ENCODE measurements around the gene EIF4G3.
"Not testable (repeated sequence)": the region's sequence is repeated elsewhere in the genome, so short reads cannot be mapped to it uniquely, and the experiment has no call there.

Gene EIF4G3

GRCh38 chr1:21065851-21066250 lies 110.8 kb downstream of the EIF4G3 start:
- DNase-seq (ENCODE audit: low read depth), result no peak

GRCh38 chr1:21064057-21064456 lies 112.6 kb downstream of the EIF4G3 start:
- DNase-seq (ENCODE audit: low read depth), result no peak

DNA sequence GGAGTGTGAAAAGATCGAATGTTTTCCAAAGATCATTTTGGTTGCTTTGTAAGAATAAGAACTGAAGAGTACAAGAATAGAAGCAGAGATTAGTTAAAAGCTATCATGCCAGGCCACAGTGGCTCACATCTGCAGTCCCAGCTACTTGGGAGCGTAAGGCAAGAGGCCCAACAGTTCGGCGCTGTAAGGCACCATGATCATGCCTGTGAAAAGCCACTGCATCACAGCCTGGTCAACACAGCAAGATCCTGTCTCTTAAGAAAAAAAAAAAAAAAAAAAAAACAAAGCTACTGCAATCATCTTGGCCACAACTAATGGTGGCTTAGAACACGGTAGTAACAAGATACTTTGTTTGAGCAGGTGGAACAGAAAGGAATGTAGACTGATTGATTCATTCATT lies 116.2 kb downstream of the EIF4G3 start:
- DNase-seq (ENCODE audit: low read depth), result no peak

DNA sequence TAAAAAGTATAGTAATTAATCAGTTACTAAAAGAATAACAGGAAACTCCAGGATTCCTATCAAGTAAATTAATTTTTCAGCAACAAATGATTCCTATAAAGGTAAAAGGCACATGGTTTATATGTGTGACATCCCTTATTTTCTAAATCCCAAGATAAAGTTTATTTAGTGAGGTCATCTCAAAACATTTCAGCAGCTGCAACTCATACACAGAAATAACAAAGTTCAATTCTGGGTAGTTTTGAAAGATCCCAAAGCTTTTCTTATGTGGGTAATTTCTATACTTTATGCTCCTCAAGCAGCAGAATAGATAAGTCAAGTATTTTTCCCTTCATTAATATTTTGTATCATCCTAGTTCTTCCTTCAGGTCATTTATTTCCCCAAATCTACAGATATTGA lies 117.7 kb downstream of the EIF4G3 start:
- DNase-seq (ENCODE audit: low read depth), result no peak

DNA sequence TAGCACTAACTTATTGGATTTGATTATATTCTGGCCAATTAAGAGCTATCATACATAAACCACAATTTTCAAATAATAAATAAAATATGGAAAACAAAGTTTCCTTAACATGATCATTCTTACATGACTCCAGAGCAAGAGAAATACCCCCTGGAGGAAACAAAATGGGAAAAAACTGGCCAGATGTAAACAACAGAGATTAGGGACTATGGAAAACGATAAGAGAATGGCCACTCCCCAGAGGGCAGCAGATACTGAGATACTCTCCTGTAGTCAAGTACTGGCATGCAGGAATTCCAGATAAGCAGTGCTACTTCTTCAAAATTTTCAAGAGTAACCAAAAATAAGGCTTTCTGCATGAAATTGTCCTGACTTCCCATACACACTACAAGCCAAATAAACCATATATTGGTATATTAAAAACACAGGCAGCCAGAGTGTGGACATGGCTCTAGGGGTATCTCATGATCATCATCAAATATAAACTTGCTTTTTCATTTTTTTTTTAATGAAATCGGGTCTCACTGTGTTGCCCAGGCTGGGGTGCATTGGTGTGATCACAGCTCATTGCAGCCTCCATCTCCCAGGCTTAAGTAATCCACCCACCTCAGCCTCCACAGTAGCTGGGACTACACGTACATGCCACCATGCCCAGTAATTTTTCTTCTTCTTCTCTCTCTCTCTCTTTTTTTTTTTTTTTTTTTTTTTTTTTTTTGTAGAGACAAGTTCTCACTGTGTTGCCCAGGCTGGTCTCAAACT lies 118.5 kb downstream of the EIF4G3 start:
- no peak for DNase-seq (ENCODE audit: low read depth)

- DNase-seq (ENCODE audit: low read depth), result not testable (repeated sequence)
Measured at GRCh38 chr1:21053189-21053928, 123.3 kb downstream of the EIF4G3 start.

DNA sequence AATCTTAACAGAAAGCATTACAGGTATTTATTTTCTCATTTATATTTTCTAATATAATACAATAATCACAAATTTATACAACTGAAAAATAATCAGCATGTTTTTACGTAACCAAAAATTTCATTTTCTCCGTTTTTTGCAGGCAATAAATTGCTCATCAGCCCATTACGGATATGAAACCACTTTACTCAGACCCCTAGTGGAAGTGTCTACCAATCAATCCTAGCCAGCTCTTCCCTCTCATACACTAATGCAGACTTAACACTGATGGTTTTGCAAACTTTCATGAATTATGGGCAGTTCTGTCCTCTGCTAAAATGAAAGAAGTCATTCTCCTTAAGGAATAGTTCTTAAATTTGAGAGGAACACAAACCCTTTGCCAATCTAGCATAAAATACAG lies 124.7 kb downstream of the EIF4G3 start:
- DNase-seq (ENCODE audit: low read depth), result no peak

DNA sequence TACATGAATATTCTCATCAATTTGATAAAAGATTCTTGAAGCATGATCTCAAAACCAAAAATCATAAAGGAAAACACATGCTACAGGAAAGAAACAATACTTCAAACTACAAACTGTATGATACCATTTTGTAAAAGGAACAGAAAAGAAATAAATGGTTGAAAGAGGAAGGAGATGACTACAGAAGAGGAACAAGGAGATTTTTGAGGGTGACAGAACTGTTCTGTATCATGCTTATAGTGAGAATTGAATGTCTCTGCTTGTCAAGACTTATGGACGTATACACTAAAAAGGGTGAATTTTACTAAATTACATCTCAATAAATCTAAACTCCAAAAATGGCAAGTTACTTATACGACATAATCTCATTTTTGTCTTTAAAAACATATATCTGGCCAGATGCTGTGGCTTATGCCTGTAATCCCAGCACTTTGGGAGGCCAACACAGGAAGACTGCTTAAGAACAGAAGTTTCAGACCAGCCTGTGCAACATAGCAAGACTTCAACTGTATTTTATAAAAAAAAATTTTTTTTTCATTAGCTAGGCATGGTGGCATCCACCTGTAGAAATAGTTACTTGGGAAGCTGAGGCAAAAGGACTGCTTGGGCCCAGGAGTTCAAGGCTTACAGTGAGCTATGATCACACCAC lies 125.4 kb downstream of the EIF4G3 start:
- DNase-seq (ENCODE audit: low read depth), result no peak

DNA sequence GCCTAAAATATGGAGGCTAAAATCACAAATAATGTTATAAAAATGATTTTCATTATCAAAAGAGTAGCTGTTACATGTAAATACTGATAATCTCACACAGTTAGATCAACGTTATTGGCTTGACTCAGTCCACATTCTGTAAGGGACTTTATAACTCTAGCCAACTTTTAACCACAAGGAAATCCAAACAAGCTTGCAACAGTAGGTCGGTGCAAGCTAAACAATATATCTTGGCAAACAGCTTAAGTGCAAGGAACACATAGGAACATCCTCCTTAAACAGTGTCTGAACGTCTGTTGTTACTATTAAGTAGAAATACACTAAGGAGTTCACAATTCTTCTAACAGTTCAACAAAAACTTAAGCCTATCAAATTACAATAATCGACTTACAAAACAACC lies 126.7 kb downstream of the EIF4G3 start:
- no peak for DNase-seq (ENCODE audit: low read depth)

DNA sequence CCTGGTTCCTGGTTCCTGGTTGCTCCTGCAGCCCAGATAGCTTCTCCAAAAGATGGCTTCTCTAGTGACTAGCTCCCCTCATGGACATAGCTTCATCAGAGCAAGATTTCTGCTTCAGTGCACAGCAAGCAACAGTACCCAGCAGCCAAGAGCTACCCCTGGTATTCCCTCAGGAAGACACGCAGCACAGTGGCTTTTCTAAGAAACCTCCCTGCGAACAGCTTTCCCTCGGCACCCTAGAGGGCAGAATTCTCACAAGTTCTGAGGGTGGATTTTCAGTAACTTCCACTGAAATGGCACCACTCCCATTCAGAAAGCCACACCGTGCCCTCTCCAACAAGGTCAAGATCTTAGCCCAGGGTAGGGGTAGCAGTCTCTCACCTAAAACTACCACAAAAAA lies 128.2 kb downstream of the EIF4G3 start:
- DNase-seq (ENCODE audit: low read depth), result no peak

GRCh38 chr1:21046132-21046531 lies 130.6 kb downstream of the EIF4G3 start:
- no peak for DNase-seq (ENCODE audit: low read depth)

DNA sequence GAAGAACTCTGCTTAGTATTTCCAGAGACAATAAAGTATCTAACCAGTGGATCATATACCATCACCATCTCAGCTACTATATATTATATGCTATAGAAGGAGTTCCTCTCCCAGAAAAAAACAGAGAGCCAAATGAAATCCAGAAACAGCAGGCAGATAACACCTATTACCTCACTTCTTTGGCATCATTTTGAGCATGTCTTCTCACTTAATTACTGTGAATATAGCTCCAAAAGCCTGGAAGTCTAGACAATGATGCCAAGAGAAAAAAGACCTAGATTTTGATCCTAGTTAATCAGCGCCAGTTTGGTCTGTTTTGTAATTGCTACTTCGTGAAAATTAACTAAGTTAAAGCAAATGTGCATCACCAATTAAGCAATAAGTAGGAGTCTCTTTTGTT lies 131.3 kb downstream of the EIF4G3 start:
- no peak for DNase-seq (ENCODE audit: low read depth)

DNA sequence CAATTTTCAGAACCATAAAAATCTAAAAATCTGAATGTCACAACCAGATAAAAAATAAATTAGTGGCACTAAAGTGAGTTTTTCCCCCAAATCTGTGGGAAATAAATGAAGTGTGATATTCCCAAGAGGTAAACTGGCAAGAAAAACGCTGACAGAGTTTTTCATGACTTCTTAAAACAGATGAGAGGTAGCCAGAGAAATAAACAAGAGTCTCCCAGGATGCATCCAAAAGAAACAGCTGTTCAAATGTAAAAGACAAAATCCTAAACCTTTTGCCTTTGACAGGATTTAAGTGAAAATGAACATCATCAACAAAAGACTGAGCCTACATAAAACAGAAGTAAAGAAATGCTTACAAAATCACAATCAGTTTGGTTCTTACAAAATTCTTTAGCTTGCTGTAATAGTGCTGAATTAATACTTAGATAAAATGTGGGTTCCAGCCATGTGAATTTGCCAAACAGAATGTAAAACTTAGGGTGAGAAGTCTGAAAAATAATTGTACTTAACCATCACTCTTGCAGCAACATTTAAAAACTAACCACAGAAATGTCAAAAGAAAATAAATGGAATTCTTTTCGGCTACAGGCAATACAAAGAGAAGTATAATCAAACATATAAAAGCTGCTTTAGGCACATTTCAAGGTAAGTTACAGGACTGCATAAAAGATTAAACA lies 133.6 kb downstream of the EIF4G3 start:
- peak; percentile 34 for DNase-seq (ENCODE audit: low read depth)

DNA sequence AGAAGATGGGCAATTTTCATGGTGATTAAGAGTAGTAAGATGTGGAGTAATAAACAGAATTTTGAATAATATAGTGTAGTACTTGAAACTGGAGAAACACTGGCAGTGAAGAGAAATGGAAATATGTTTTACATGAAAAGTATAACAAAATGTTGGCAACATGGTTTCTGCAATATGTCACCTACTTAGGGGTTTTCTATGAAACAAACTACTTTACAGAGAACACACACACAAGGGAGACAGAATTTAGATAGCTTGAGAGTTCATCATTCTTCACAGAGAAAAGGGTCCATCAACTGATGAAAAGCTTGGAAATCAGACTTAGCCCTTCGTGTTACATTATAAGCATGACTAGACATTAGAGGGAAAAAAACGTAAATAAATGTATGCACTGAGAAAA lies 135.2 kb downstream of the EIF4G3 start:
- DNase-seq (ENCODE audit: low read depth), result no peak

DNA sequence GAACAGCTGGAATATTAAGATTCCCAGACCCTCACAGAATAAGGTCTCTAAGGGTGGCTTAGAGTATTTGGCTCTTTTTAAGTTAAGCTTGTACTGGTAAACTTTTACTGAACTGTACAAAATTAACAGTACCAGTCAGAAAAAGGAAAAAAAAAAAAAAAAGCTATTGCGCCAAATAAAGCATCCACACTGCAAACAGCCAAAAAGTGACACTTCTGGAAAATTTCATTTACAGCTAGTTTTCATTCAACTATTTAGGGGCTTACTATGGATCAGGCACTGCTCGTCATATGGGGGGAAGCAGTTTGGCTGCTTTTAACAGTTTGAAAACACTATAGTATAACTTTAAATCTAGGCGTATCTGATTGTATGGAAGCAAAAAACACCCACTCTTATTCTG lies 139.6 kb downstream of the EIF4G3 start:
- no peak for DNase-seq (ENCODE audit: low read depth)

DNA sequence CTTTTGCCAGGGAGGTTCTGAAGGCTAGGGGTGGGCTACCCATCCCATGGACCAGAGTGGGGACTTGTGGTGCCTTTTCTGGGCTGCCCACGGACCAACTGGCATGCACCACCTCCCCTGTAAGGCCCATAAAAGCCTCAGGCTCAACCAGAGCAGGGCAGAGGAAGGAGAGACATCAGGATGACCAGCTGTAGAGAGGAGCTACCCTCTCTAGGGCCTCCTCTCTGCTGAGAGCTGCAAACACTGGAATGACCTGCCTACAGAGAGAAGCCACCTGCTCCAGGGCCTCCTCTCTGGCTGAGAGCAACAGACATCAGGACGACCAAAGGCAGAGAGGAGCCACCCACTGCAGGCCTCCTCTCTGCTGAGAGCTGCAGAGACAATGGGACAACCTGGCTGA lies 140.9 kb downstream of the EIF4G3 start:
- DNase-seq (ENCODE audit: low read depth), result no peak

- DNase-seq (ENCODE audit: low read depth), result no peak
Measured at GRCh38 chr1:21034725-21035628, 141.7 kb downstream of the EIF4G3 start.

DNA sequence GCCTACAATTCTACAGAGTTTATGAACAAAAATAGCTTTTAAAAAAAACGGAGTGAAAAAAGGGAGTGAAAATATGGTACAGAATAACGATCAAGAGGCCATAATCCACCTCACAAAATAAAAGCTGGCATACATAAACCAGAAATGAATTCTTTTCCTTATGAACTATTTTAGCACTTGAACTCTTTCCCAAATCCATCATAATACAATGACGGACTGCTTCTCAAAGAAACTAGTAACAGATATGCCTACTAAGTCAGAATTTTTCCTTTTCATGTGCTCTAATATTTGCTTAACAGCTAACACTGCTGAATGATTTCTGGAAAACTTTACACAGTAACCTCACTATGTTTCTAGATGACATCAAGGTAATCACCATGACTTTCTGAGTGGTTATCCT lies 144.0 kb downstream of the EIF4G3 start:
- DNase-seq (ENCODE audit: low read depth), result no peak

DNA sequence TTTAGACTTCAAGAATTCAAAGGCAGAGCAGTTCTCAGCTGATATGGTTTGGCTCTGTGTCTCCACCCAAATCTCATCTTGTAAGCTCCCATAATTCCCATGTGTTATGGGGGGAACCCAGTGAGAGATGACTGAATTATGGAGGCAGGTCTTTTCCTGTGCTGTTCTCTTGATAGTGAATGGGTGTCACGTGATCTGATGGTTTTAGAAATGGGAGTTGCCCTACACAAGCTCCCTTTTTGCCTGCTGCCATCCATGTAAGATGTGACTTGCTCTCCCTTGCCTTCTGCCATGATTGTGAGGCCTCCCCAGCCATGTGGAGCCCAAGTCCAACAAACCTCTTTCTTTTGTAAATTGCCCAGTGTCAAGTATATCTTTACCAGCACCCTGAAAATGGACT lies 146.5 kb downstream of the EIF4G3 start:
- no peak for DNase-seq (ENCODE audit: low read depth)

DNA sequence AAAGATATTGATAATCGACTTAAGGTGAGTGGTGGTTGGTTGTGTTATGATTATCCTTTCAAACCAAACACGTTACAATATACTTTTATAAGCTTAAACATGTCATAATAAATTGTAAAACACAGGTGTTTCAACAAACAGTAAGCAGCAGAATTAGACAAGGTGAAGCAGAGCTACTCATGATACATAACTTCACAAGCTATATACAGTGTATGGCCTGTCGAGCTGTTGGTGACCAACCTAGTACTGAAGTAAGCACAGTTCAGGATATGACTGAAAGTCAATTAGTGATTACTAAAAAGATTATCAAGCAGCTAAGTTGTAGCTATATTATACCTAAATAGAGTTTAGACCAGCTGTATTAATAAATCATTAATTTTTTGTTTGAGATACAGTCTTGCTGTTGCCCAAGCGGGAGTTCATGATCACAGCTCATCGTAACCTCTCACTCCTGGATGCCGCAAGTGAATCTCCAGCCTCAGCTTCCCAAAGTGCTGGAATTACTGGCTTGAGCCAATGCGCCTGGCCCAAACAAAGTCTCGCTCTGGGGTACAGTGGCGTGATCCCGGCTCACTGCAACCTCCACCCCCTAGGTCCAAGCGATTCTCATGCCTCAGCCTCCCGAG lies 148.1 kb downstream of the EIF4G3 start:
- no peak for DNase-seq (ENCODE audit: low read depth)

DNA sequence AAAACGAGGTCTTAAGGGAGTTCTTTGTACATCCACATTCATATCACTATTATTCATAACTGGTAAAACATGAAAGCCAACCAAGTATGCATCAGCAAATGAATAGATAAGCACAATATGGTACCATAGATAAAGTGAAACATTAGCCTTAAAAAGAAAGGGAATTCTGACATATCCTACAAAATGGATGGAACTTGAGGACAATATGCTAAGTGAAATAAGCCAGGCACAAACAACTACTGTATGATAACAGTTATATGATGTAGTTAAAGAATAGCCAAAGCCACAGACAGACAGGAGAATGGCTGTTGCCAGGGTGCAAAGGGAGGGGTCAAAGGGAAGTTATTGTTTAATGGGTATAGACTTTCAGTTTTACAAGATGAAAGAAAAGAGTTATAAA lies 148.9 kb downstream of the EIF4G3 start:
- DNase-seq (ENCODE audit: low read depth), result no peak
